PC-9 (cell line): Measurements from ENCODE around the gene NAT10. TPM values are rescaled to one million over a fixed set of nuclear protein-coding genes. Genes with fewer than 3 reads are reported as not detected.

Experiments
- BruUV-seq: library from RNA; stranded (reverse); fragments of 400-500 nt; replicated peaks from 2 replicates; lab custom pipeline; 2021; lab: Mats Ljungman, UMichigan
- CTCF ChIA-PET: fragments of 300-600 bp; sonication (Branson Sonifier 250); formaldehyde crosslinking; loops from one replicate; lab custom pipeline; 2022; ENCODE audit warnings: antibody characterized with exemption; lab: Charles Lee
- POLR2A ChIA-PET: fragments of 300-600 bp; sonication (Branson Sonifier 250); formaldehyde crosslinking; loops from one replicate; lab custom pipeline; 2022; ENCODE audit warnings: antibody characterized with exemption; ENCODE audit not compliant: unreplicated experiment; lab: Charles Lee
- DNase-seq, 2 experiments: peaks; one replicate each; pipeline versions ENCODE4 v3.0.0 to v3.0.0-alpha.2; 2015 to 2022; ENCODE audit warnings: mixed read lengths in 1 of 2
- H2AFZ ChIP-seq: fragments of 200-600 bp; sonication (generic); 2 replicates; pipeline ENCODE4 v1.8.1; 2017; ENCODE audit warnings: antibody characterized with exemption
- H3F3A ChIP-seq: fragments of 200-600 bp; sonication (generic); 2 replicates; pipeline ENCODE4 v1.8.1; 2017; ENCODE audit warnings: antibody characterized with exemption, mild to moderate bottlenecking, low read depth; ENCODE audit not compliant: insufficient read depth
- H3K27ac ChIP-seq: fragments of 200-600 bp; sonication (generic); 2 replicates; pipeline ENCODE4 v1.6.1; 2016; ENCODE audit warnings: mixed run types
- H3K27me3 ChIP-seq: fragments of 200-600 bp; sonication (generic); 2 replicates; pipeline ENCODE4 v1.6.1; 2016; ENCODE audit warnings: low read depth, mixed run types; ENCODE audit not compliant: insufficient read depth
- H3K36me3 ChIP-seq: fragments of 200-600 bp; sonication (generic); 2 replicates; pipeline ENCODE4 v1.6.1; 2016; ENCODE audit warnings: low read depth, mixed run types
- H3K4me1 ChIP-seq: fragments of 200-600 bp; sonication (generic); replicated peaks from 2 replicates; pipeline ENCODE4 v1.6.1; 2016; ENCODE audit warnings: mixed run types; ENCODE audit not compliant: insufficient read depth
- H3K4me2 ChIP-seq: fragments of 200-600 bp; sonication (generic); 2 replicates; pipeline ENCODE4 v1.6.1; 2017; ENCODE audit warnings: mixed run types
- H3K4me3 ChIP-seq: fragments of 200-600 bp; sonication (generic); 2 replicates; pipeline ENCODE4 v1.6.1; 2016; ENCODE audit warnings: mixed run types
- H3K79me2 ChIP-seq: fragments of 200-600 bp; sonication (generic); 2 replicates; pipeline ENCODE4 v1.6.1; 2017; ENCODE audit warnings: low read depth, mixed run types
- H3K9me2 ChIP-seq: fragments of 200-600 bp; sonication (generic); 2 replicates; pipeline ENCODE4 v1.8.1; 2017; ENCODE audit warnings: mild to moderate bottlenecking; ENCODE audit not compliant: insufficient read depth
- H3K9me3 ChIP-seq: fragments of 200-600 bp; sonication (generic); 2 replicates; pipeline ENCODE4 v1.8.1; 2016; ENCODE audit warnings: low read depth; ENCODE audit not compliant: insufficient read depth
- H4K20me1 ChIP-seq: fragments of 200-600 bp; sonication (generic); 2 replicates; pipeline ENCODE4 v1.8.1; 2017; ENCODE audit not compliant: insufficient read depth
- CTCF ChIP-seq: fragments of 200-600 bp; sonication (generic); conservative IDR thresholded peaks from 2 replicates; pipeline ENCODE4 v1.6.1; 2017; ENCODE audit warnings: mixed run types, antibody characterized with exemption, mild to moderate bottlenecking, moderate library complexity
- EZH2 ChIP-seq: fragments of 200-600 bp; sonication (generic); IDR thresholded peaks from 2 replicates; pipeline ENCODE4 v1.8.0; 2017; ENCODE audit warnings: antibody characterized with exemption, low read depth
- intact Hi-C: fragments of 100-400 bp; cut with micrococcal nuclease; formaldehyde crosslinking; loops from one replicate; pipeline ENCODE4 v1.10.0; 2022; ENCODE audit not compliant: unreplicated experiment
- total RNA-seq: library from RNA; stranded (reverse); gene quantifications from 2 replicates; pipeline ENCODE4 v1.2.3, GENCODE V29; 2021

Gene NAT10
- total RNA-seq, 1 experiment from 2014 or later: 62.3 TPM

DNA sequence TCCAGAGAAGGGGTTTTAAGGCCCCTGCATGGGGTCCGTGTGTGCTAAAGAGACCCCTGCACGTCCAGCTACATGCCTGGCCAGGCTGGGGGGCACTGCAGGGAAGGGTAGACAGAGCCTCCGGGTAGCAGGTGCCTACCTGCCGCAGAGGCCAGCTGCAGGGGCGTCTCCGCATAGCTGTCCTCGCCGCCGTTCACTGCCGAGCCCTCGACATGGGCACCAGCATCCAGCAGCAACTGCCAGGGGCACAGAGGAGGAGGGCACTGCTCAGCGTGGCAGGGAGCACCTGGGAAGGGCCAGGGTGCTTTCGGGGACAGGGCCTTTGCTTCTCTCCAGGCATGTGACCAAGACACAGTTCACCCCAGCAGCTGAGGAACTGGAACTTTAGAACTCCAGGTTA, 59.7 kb downstream of the NAT10 start:
- Histone ChIP-seq H3K4me3 (no peak overlapping the region), H3K27me3 (no peaks in the 10 kb centered on the region), H3F3A (peaks cover 20% of the 10 kb centered on the region; the same call in 1 of the 2 replicates), H3K9me2 (no peaks in the 10 kb centered on the region), H3K36me3 (no peaks in the 10 kb centered on the region), H2AFZ (no peak overlapping the region), H3K79me2 (no peaks in the 10 kb centered on the region), H3K27ac (no peak overlapping the region), H3K4me1 (peaks cover 19% of the 10 kb centered on the region), H4K20me1 (peaks cover 11% of the 10 kb centered on the region; the same call in 1 of the 2 replicates), H3K9me3 (no peaks in the 10 kb centered on the region), H3K4me2 (no peak overlapping the region)
- no TSS peak for BruUV-seq
- no peak for DNase-seq
- POLR2A ChIA-PET: no interaction called here
- CTCF ChIA-PET: interaction anchor here (1.1 to 1.5 kb wide), 2 partner anchors 9 to 192 kb away, joined by 3 to 7 read pairs; no protein-coding TSS in a partner anchor
- intact Hi-C loops: loop anchor here (2.0 to 10.0 kb wide), 2 partner anchors 328 to 730 kb away; no protein-coding TSS in a partner anchor
- no peak for TF ChIP-seq EZH2
- TF ChIP-seq CTCF: no peak

- Histone ChIP-seq H3F3A (peaks cover 20% of the 10 kb centered on the region; the same call in 1 of the 2 replicates), H3K27me3 (no peaks in the 10 kb centered on the region), H3K36me3 (no peaks in the 10 kb centered on the region), H3K4me3 (no peak overlapping the region), H4K20me1 (peaks cover 11% of the 10 kb centered on the region; the same call in 1 of the 2 replicates), H3K4me1 (peaks cover 19% of the 10 kb centered on the region), H3K27ac (peak overlapping the region; percentile 26), H3K9me3 (no peaks in the 10 kb centered on the region), H3K79me2 (no peaks in the 10 kb centered on the region), H3K9me2 (no peaks in the 10 kb centered on the region), H2AFZ (no peak overlapping the region), H3K4me2 (peak overlapping the region; percentile 27)
- POLR2A ChIA-PET: interaction anchor here (0.6 to 1.0 kb wide), 2 partner anchors 86 to 190 kb away, joined by 4 to 7 read pairs; no protein-coding TSS in a partner anchor
- BruUV-seq: no TSS peak
- CTCF ChIA-PET: interaction anchor here (0.5 to 1.5 kb wide), 4 partner anchors 9 to 191 kb away, joined by 3 to 7 read pairs (median 4); no protein-coding TSS in a partner anchor
- intact Hi-C loops: loop anchor here (2.0 to 10.0 kb wide), 3 partner anchors 193 to 729 kb away; partner anchors contain the start of gene ABTB2
- TF ChIP-seq CTCF (peak; percentile 56), EZH2 (no peak)
- DNase-seq: peak; percentile 84 to 90
Observed at GRCh38 chr11:34165786-34166555, 60.5 kb downstream of the NAT10 start.

GRCh38 chr11:34166806-34167740, 61.6 kb downstream of the NAT10 start:
- ChIA-PET POLR2A (no interaction called here), CTCF (interaction anchor here (0.5 kb wide), 1 partner anchor 237 kb away, joined by 3 read pairs; no protein-coding TSS in a partner anchor)
- Histone ChIP-seq H3K79me2 (no peaks in the 10 kb centered on the region), H3K36me3 (no peaks in the 10 kb centered on the region), H4K20me1 (peaks cover 11% of the 10 kb centered on the region; the same call in 1 of the 2 replicates), H2AFZ (no peak overlapping the region), H3F3A (peaks cover 15% of the 10 kb centered on the region; the same call in 1 of the 2 replicates), H3K4me1 (peaks cover 19% of the 10 kb centered on the region), H3K4me3 (no peak overlapping the region), H3K27ac (peak overlapping the region; percentile 26; the same call in 1 of the 2 replicates), H3K4me2 (peak overlapping the region; percentile 27), H3K9me2 (no peaks in the 10 kb centered on the region), H3K9me3 (no peaks in the 10 kb centered on the region), H3K27me3 (no peaks in the 10 kb centered on the region)
- no peak for DNase-seq
- TF ChIP-seq EZH2: no peak
- no peak for TF ChIP-seq CTCF
- intact Hi-C loops: loop anchor here (2.0 to 10.0 kb wide), 2 partner anchors 192 to 728 kb away; partner anchors contain the start of gene ABTB2
- no TSS peak for BruUV-seq
